Right lobe of liver (tissue), 4 donors: ENCODE measurements around the gene KCNB1.

Source experiments
- POLR2A ChIP-seq: fragments of 450-650 bp; IDR thresholded peaks from one replicate; pipeline ENCODE4 v1.6.1; 2017; ENCODE audit warnings: antibody characterized with exemption, mild to moderate bottlenecking
- TF ChIP-seq, protein P1 (sequence below), 4 donors: fragments of 200-600 bp in 3 of 4; fragments of 450-650 bp in 1 of 4; IDR thresholded peaks; one replicate each; pipeline versions ENCODE4 v1.5.1 to v1.8.0; 2016 to 2022; ENCODE audit warnings: antibody characterized with exemption in 4 of 4, mild to moderate bottlenecking in 2 of 4
- donor health status: DM: no; HTN: no; CAD: no.
- donor health status: DM: no; HTN: no; CAD: no.
- donor health status: DM: no; HTN: yes; CAD: no.

DNA sequence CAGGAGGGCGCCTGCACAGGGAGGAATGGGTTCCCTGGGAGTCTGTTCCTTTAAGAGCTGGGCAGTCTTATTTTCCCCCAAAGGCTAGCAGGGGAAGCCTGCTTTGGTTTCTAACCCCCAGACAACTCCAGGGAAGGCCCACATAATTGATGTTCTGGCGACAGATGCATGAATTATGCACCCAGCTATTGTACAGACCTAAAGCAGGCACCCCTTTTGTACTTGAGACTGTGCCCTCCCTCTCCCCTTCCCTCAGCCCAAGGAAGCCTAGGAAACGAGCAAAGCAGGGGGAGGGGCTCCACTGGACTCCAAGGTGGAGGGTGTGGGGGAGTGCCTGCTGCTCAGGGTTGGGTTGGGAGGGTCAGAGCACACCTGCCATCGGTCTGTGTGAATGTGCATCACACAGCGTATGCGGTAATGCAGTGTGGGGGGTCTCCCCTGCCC, 102.1 kb downstream of the KCNB1 start:
- TF ChIP-seq, protein P1, sequence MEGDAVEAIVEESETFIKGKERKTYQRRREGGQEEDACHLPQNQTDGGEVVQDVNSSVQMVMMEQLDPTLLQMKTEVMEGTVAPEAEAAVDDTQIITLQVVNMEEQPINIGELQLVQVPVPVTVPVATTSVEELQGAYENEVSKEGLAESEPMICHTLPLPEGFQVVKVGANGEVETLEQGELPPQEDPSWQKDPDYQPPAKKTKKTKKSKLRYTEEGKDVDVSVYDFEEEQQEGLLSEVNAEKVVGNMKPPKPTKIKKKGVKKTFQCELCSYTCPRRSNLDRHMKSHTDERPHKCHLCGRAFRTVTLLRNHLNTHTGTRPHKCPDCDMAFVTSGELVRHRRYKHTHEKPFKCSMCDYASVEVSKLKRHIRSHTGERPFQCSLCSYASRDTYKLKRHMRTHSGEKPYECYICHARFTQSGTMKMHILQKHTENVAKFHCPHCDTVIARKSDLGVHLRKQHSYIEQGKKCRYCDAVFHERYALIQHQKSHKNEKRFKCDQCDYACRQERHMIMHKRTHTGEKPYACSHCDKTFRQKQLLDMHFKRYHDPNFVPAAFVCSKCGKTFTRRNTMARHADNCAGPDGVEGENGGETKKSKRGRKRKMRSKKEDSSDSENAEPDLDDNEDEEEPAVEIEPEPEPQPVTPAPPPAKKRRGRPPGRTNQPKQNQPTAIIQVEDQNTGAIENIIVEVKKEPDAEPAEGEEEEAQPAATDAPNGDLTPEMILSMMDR (IDR thresholded peaks at IDR 0.05): no peak
- no peak for TF ChIP-seq POLR2A
